GM23338 (cell line): ENCODE measurements around the gene CACHD1. TPM values are rescaled to one million over a fixed set of nuclear protein-coding genes. Genes with fewer than 3 reads are reported as not detected.

ENCODE experiments used
- ATAC-seq: fragments of 200-7000 bp; cut with Tn5 transposase; 3 replicates; pipeline ENCODE4 v1.9.1; 2020
- DNase-seq: peaks from one replicate; pipeline ENCODE4 v3.0.0-alpha.2; 2015; ENCODE audit warnings: low spot score
- H2AFZ ChIP-seq: fragments of 200-600 bp; sonication (generic); 2 replicates; pipeline ENCODE4 v1.8.0; 2016; ENCODE audit warnings: antibody characterized with exemption, mild to moderate bottlenecking, moderate library complexity
- H3F3A ChIP-seq: fragments of 200-600 bp; sonication (generic); replicated peaks from 2 replicates; pipeline ENCODE4 v1.8.0; 2017; ENCODE audit warnings: antibody characterized with exemption, mixed run types, low read depth
- H3K27ac ChIP-seq: fragments of 200-600 bp; sonication (generic); 2 replicates; pipeline ENCODE4 v1.6.1; 2016; ENCODE audit warnings: low read depth
- H3K27me3 ChIP-seq: fragments of 200-600 bp; sonication (generic); 2 replicates; pipeline ENCODE4 v1.8.0; 2016; ENCODE audit warnings: mild to moderate bottlenecking, mixed run types, moderate library complexity; ENCODE audit not compliant: insufficient read depth
- H3K36me3 ChIP-seq: fragments of 200-600 bp; sonication (generic); 2 replicates; pipeline ENCODE4 v1.8.0; 2016; ENCODE audit warnings: mild to moderate bottlenecking; ENCODE audit not compliant: insufficient read depth
- H3K4me1 ChIP-seq: fragments of 200-600 bp; sonication (generic); 2 replicates; pipeline ENCODE4 v1.8.0; 2016; ENCODE audit warnings: mild to moderate bottlenecking, moderate library complexity; ENCODE audit not compliant: insufficient read depth
- H3K4me2 ChIP-seq: fragments of 200-600 bp; sonication (generic); 2 replicates; pipeline ENCODE4 v1.7.1; 2017; ENCODE audit warnings: mixed run types
- H3K4me3 ChIP-seq: fragments of 200-600 bp; sonication (generic); 2 replicates; pipeline ENCODE4 v1.6.1; 2016; ENCODE audit warnings: mixed run types
- H3K79me2 ChIP-seq: fragments of 200-600 bp; sonication (generic); replicated peaks from 2 replicates; pipeline ENCODE4 v1.8.0; 2017; ENCODE audit warnings: mild to moderate bottlenecking; ENCODE audit not compliant: insufficient read depth
- H3K9me2 ChIP-seq: fragments of 200-600 bp; sonication (generic); 2 replicates; pipeline ENCODE4 v1.8.0; 2017; ENCODE audit not compliant: insufficient read depth
- H4K20me1 ChIP-seq: fragments of 200-600 bp; sonication (generic); replicated peaks from 2 replicates; pipeline ENCODE4 v1.8.0; 2017; ENCODE audit warnings: mild to moderate bottlenecking; ENCODE audit not compliant: insufficient read depth
- H3K27ac Mint-ChIP-seq: 2 replicates; pipeline ENCODE4 v1.8.0; 2020; ENCODE audit warnings: inconsistent platforms, mild to moderate bottlenecking, moderate library complexity, mixed read lengths
- H3K27me3 Mint-ChIP-seq: 3 replicates; pipeline ENCODE4 v1.8.0; 2022; ENCODE audit warnings: low read depth, mild to moderate bottlenecking, moderate library complexity, mixed read lengths, inconsistent platforms; ENCODE audit not compliant: insufficient read depth, poor library complexity
- H3K36me3 Mint-ChIP-seq: 3 replicates; pipeline ENCODE4 v1.8.0; 2021; ENCODE audit warnings: low read depth, mild to moderate bottlenecking, inconsistent platforms, moderate library complexity, mixed read lengths
- H3K4me1 Mint-ChIP-seq: 3 replicates; pipeline ENCODE4 v1.8.0; 2020; ENCODE audit warnings: mild to moderate bottlenecking, inconsistent platforms, mixed read lengths
- H3K4me3 Mint-ChIP-seq: 3 replicates; pipeline ENCODE4 v1.8.0; 2021; ENCODE audit warnings: moderate library complexity, mild to moderate bottlenecking, inconsistent platforms, mixed read lengths
- H3K9me3 Mint-ChIP-seq: 3 replicates; pipeline ENCODE4 v1.8.0; 2020; ENCODE audit warnings: moderate library complexity, mild to moderate bottlenecking, inconsistent platforms, mixed read lengths
- CREB1 ChIP-seq: fragments of 250-450 bp; sonication (Bioruptor Pico); IDR thresholded peaks from 2 replicates; pipeline ENCODE4 v1.5.0; 2020; ENCODE audit warnings: low read depth, mild to moderate bottlenecking, moderate library complexity
- CTCF ChIP-seq, 2 experiments: fragments of 200-600 bp in 1 of 2; sonication (generic) in 1 of 2; conservative IDR thresholded peaks; 2 replicates each; pipeline versions ENCODE4 v1.5.1 to v1.6.1; 2016 to 2017; ENCODE audit warnings: antibody characterized with exemption in 2 of 2, low read depth in 2 of 2, mild to moderate bottlenecking in 2 of 2, moderate library complexity in 1 of 2
- ETS1 ChIP-seq: IDR thresholded peaks from 2 replicates; pipeline ENCODE4 v1.6.1; 2016; ENCODE audit warnings: antibody characterized with exemption
- EZH2 ChIP-seq: fragments of 200-600 bp; sonication (generic); IDR thresholded peaks from one replicate; pipeline ENCODE4 v1.8.0; 2017; ENCODE audit warnings: antibody characterized with exemption, mild to moderate bottlenecking, low read depth; ENCODE audit not compliant: unreplicated experiment
- EZH2phosphoT487 ChIP-seq: fragments of 200-600 bp; sonication (generic); IDR thresholded peaks from one replicate; pipeline ENCODE4 v1.8.1; 2018; ENCODE audit warnings: antibody characterized with exemption; ENCODE audit not compliant: unreplicated experiment
- JUNB ChIP-seq: IDR thresholded peaks from one replicate; pipeline ENCODE4 v1.6.1; 2016; ENCODE audit warnings: antibody characterized with exemption; ENCODE audit not compliant: unreplicated experiment
- NANOG ChIP-seq: IDR thresholded peaks from 2 replicates; pipeline ENCODE4 v1.6.1; 2016; ENCODE audit warnings: antibody characterized with exemption, borderline replicate concordance
- POLR2AphosphoS5 ChIP-seq: IDR thresholded peaks from 2 replicates; pipeline ENCODE4 v1.6.1; 2016; ENCODE audit warnings: antibody characterized with exemption, low read depth
- STAT1 ChIP-seq: IDR thresholded peaks from one replicate; pipeline ENCODE4 v1.6.1; 2016; ENCODE audit warnings: antibody characterized with exemption; ENCODE audit not compliant: unreplicated experiment
- ZNF114 ChIP-seq: fragments of 250-450 bp; sonication (Bioruptor Pico); IDR thresholded peaks from 2 replicates; pipeline ENCODE4 v1.5.0; 2020; ENCODE audit warnings: mild to moderate bottlenecking, moderate library complexity
- ZNF331 ChIP-seq: fragments of 250-450 bp; sonication (Bioruptor Pico); IDR thresholded peaks from 2 replicates; pipeline ENCODE4 v1.5.0; 2020; ENCODE audit warnings: low read depth, mild to moderate bottlenecking, moderate library complexity
- ZNF462 ChIP-seq: fragments of 250-450 bp; sonication (Bioruptor Pico); IDR thresholded peaks from 2 replicates; pipeline ENCODE4 v1.5.0; 2020; ENCODE audit warnings: mild to moderate bottlenecking, moderate library complexity
- polyA plus RNA-seq: library from polyadenylated mRNA; unstranded; fragments of >200 nt; fragmentation: Nextera tagmentation; extraction: Ambion mirVana; gene quantifications from 2 replicates; pipeline ENCODE4 v1.2.1, GENCODE V29; 2016
- total RNA-seq: library from RNA; depleted of rRNA; stranded (reverse); fragments of >200 nt; shearing (Covaris generic); gene quantifications from 2 replicates; pipeline ENCODE4 v1.2.3, GENCODE V29; 2014
- TF ChIP-seq, protein P1 (sequence below): IDR thresholded peaks from one replicate; pipeline ENCODE4 v1.6.1; 2018; ENCODE audit warnings: antibody characterized with exemption; ENCODE audit not compliant: unreplicated experiment

The CACHD1 gene
- total and polyA plus RNA-seq, 2 experiments from 2014 or later = 12.6 to 43.7 TPM

DNA sequence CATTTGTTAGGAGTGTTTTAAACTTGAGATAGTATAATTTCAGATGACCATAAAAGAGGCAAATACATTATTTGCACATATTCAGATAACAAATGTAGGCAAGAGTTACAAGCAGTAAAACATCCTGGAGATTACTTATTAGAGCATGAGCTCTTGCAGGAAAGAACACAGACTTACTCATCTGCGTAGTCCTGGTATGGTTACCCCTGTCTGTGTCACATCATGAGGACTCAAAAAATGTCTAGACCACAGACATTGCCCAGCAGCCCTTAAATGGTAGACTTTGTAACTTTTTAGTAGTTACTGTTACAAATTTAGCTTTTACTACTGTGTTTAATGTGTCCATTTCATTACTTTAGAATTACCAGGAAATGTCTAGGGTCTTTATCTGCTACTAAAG lies 12.8 kb downstream of the CACHD1 start:
- no peaks in the 10 kb centered on the region for H3K9me3 Mint-ChIP-seq
- peaks cover 100% of the 10 kb centered on the region for H3K79me2 ChIP-seq
- H3K4me3 ChIP-seq = no peak overlapping the region
- peaks cover 4% of the 10 kb centered on the region; the same call in 2 of the 3 replicates for H3K36me3 Mint-ChIP-seq
- TF ChIP-seq ZNF462 (CRISPR knock-in tag) (no peak), ZNF114 (CRISPR knock-in tag) (no peak), CTCF (conservative IDR thresholded peaks at IDR 0.05; ENCODE audit: low read depth in 2 of 2) (no peak), JUNB (no peak), ETS1 (no peak), CREB1 (CRISPR knock-in tag) (no peak), EZH2 (no peak), ZNF331 (no peak), NANOG (no peak), POLR2AphosphoS5 (no peak), STAT1 (no peak), EZH2phosphoT487 (no peak)
- TF ChIP-seq, protein P1, sequence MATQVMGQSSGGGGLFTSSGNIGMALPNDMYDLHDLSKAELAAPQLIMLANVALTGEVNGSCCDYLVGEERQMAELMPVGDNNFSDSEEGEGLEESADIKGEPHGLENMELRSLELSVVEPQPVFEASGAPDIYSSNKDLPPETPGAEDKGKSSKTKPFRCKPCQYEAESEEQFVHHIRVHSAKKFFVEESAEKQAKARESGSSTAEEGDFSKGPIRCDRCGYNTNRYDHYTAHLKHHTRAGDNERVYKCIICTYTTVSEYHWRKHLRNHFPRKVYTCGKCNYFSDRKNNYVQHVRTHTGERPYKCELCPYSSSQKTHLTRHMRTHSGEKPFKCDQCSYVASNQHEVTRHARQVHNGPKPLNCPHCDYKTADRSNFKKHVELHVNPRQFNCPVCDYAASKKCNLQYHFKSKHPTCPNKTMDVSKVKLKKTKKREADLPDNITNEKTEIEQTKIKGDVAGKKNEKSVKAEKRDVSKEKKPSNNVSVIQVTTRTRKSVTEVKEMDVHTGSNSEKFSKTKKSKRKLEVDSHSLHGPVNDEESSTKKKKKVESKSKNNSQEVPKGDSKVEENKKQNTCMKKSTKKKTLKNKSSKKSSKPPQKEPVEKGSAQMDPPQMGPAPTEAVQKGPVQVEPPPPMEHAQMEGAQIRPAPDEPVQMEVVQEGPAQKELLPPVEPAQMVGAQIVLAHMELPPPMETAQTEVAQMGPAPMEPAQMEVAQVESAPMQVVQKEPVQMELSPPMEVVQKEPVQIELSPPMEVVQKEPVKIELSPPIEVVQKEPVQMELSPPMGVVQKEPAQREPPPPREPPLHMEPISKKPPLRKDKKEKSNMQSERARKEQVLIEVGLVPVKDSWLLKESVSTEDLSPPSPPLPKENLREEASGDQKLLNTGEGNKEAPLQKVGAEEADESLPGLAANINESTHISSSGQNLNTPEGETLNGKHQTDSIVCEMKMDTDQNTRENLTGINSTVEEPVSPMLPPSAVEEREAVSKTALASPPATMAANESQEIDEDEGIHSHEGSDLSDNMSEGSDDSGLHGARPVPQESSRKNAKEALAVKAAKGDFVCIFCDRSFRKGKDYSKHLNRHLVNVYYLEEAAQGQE = no peak
- H3K27ac Mint-ChIP-seq = no peak overlapping the region
- H3K36me3 ChIP-seq = no peaks in the 10 kb centered on the region
- peaks cover 64% of the 10 kb centered on the region for H3K4me1 ChIP-seq
- H3K4me1 Mint-ChIP-seq = peaks cover 66% of the 10 kb centered on the region
- peaks cover 24% of the 10 kb centered on the region for H4K20me1 ChIP-seq
- H3K4me3 Mint-ChIP-seq = no peak overlapping the region
- H2AFZ ChIP-seq = no peak overlapping the region
- ATAC-seq (no peak), DNase-seq (no peak)
- peaks cover 3% of the 10 kb centered on the region for H3K27me3 Mint-ChIP-seq
- no peak overlapping the region for H3K4me2 ChIP-seq
- no peak overlapping the region for H3K27ac ChIP-seq
- no peaks in the 10 kb centered on the region for H3K9me2 ChIP-seq
- H3K27me3 ChIP-seq = no peaks in the 10 kb centered on the region
- H3F3A ChIP-seq = no peaks in the 10 kb centered on the region
